ENCODE measurements around the gene NDOR1.

The NDOR1 gene

DNA sequence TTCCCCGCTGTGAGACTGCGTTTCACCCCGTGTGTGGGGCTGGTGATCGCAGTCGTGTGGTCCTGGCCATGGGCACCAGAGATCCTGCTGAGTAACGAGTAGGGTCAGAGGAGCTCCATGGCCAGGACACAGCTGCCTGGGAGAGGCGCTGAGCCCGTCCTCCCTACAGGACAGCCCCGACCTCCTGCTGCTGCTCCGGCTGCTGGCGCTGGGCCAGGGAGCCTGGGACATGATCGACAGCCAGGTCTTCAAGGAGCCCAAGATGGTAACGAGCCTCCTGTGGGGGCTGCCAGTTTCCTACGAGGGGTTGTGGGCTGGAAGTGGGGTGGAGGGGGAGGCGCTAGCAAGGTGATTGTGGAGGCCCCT is 60.6 kb downstream of the NDOR1 start:
- DNase-seq, result no peak
